HEK293T (cell line): ENCODE measurements around the gene THAP7.

Experiments
- ARNT ChIP-seq: fragments of 450-650 bp; IDR thresholded peaks from 2 replicates; pipeline ENCODE4 v1.6.1; 2017; ENCODE audit warnings: mild to moderate bottlenecking
- BHLHE40 ChIP-seq: fragments of 450-650 bp; IDR thresholded peaks from 2 replicates; pipeline ENCODE4 v1.6.1; 2016; ENCODE audit warnings: mild to moderate bottlenecking, moderate library complexity, borderline replicate concordance
- ELF4 ChIP-seq: fragments of 450-650 bp; IDR thresholded peaks from 2 replicates; pipeline ENCODE4 v1.6.1; 2017; ENCODE audit warnings: antibody characterized with exemption
- FOXA1 ChIP-seq: fragments of 450-650 bp; IDR thresholded peaks from 2 replicates; pipeline ENCODE4 v1.6.1; 2016; ENCODE audit warnings: mild to moderate bottlenecking
- FOXK2 ChIP-seq: fragments of 450-650 bp; IDR thresholded peaks from 2 replicates; pipeline ENCODE4 v1.6.1; 2016; ENCODE audit warnings: mild to moderate bottlenecking
- FOXM1 ChIP-seq: fragments of 450-650 bp; IDR thresholded peaks from 2 replicates; pipeline ENCODE4 v1.6.1; 2017; ENCODE audit warnings: mild to moderate bottlenecking, borderline replicate concordance
- HDGF ChIP-seq: fragments of 450-650 bp; IDR thresholded peaks from 2 replicates; pipeline ENCODE4 v1.6.1; 2017; ENCODE audit warnings: antibody characterized with exemption, borderline replicate concordance
- LEF1 ChIP-seq: fragments of 450-650 bp; IDR thresholded peaks from 2 replicates; pipeline ENCODE4 v1.6.1; 2017; ENCODE audit warnings: mild to moderate bottlenecking, borderline replicate concordance
- SP1 ChIP-seq: fragments of 450-650 bp; IDR thresholded peaks from 2 replicates; pipeline ENCODE4 v1.6.1; 2017
- SUZ12 ChIP-seq: fragments of 450-650 bp; IDR thresholded peaks from 2 replicates; pipeline ENCODE4 v1.6.1; 2016; ENCODE audit warnings: mild to moderate bottlenecking
- TARDBP ChIP-seq: fragments of 450-650 bp; IDR thresholded peaks from 2 replicates; pipeline ENCODE4 v1.6.1; 2016
- TF ChIP-seq, protein P1 (sequence below): fragments of 450-650 bp; IDR thresholded peaks from 2 replicates; pipeline ENCODE4 v1.6.1; 2016

GRCh38 chr22:21028277-21029251 lies 26.6 kb upstream of the THAP7 start:
- TF ChIP-seq ELF4 = no peak
- TF ChIP-seq BHLHE40 = no peak
- TF ChIP-seq SP1 = no peak
- no peak for TF ChIP-seq ARNT
- TF ChIP-seq LEF1 = no peak
- TF ChIP-seq, protein P1, sequence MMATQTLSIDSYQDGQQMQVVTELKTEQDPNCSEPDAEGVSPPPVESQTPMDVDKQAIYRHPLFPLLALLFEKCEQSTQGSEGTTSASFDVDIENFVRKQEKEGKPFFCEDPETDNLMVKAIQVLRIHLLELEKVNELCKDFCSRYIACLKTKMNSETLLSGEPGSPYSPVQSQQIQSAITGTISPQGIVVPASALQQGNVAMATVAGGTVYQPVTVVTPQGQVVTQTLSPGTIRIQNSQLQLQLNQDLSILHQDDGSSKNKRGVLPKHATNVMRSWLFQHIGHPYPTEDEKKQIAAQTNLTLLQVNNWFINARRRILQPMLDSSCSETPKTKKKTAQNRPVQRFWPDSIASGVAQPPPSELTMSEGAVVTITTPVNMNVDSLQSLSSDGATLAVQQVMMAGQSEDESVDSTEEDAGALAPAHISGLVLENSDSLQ = no peak
- TF ChIP-seq FOXA1 = no peak
- no peak for TF ChIP-seq HDGF
- TF ChIP-seq SUZ12 = no peak
- TF ChIP-seq TARDBP = no peak
- TF ChIP-seq FOXM1 = no peak
- no peak for TF ChIP-seq FOXK2
